GM06990 (cell line): ENCODE measurements around the gene FAM234B.

Experiments
- DNase-seq: peaks from one replicate; pipeline ENCODE4 v3.0.0-alpha.2; 2011; ENCODE audit not compliant: insufficient read length; ENCODE audit errors: extremely low read depth
- H3K27me3 ChIP-seq: replicated peaks from 2 replicates; pipeline ENCODE4 v1.6.0; 2011; ENCODE audit warnings: low read length; ENCODE audit not compliant: control insufficient read depth, insufficient read depth
- H3K36me3 ChIP-seq: 2 replicates; pipeline ENCODE4 v1.5.1; 2011; ENCODE audit warnings: low read length; ENCODE audit not compliant: control insufficient read depth, insufficient read depth
- H3K4me3 ChIP-seq: replicated peaks from 2 replicates; pipeline ENCODE4 v1.5.1; 2011; ENCODE audit warnings: low read depth, mild to moderate bottlenecking, control low read depth, low read length
- CTCF ChIP-seq: IDR thresholded peaks from 2 replicates; pipeline ENCODE4 v1.5.1; 2011; ENCODE audit warnings: low read length, control low read depth, mild to moderate bottlenecking, inconsistent platforms; ENCODE audit not compliant: insufficient read depth, poor library complexity, severe bottlenecking

The FAM234B gene

GRCh38 chr12:13001775-13002040 lies 42.5 kb upstream of the FAM234B start:
- H3K4me3 ChIP-seq = no peak overlapping the region
- no peak for TF ChIP-seq CTCF
- DNase-seq = no peak
- H3K27me3 ChIP-seq = peaks cover 3% of the 10 kb centered on the region
- no peaks in the 10 kb centered on the region for H3K36me3 ChIP-seq

GRCh38 chr12:13002301-13003097 lies 41.7 kb upstream of the FAM234B start:
- no peaks in the 10 kb centered on the region for H3K36me3 ChIP-seq
- DNase-seq = no peak
- no peak for TF ChIP-seq CTCF
- peaks cover 3% of the 10 kb centered on the region for H3K27me3 ChIP-seq
- H3K4me3 ChIP-seq = no peak overlapping the region

GRCh38 chr12:13004361-13004760 lies 39.8 kb upstream of the FAM234B start:
- no peak for TF ChIP-seq CTCF
- H3K36me3 ChIP-seq = no peaks in the 10 kb centered on the region
- no peak for DNase-seq
- H3K27me3 ChIP-seq = peaks cover 3% of the 10 kb centered on the region
- H3K4me3 ChIP-seq = no peak overlapping the region

- TF ChIP-seq CTCF = no peak
- no peak overlapping the region for H3K4me3 ChIP-seq
- DNase-seq = no peak
- peaks cover 3% of the 10 kb centered on the region for H3K27me3 ChIP-seq
- H3K36me3 ChIP-seq = no peaks in the 10 kb centered on the region
Measured at GRCh38 chr12:13004986-13005385, 39.2 kb upstream of the FAM234B start.

- H3K27me3 ChIP-seq = peaks cover 3% of the 10 kb centered on the region
- no peak for TF ChIP-seq CTCF
- no peak for DNase-seq
- H3K4me3 ChIP-seq = no peak overlapping the region
- H3K36me3 ChIP-seq = no peaks in the 10 kb centered on the region
Measured at GRCh38 chr12:13005649-13006048, 38.5 kb upstream of the FAM234B start.
